WERI-Rb-1 (cell line): ENCODE measurements around the gene UHRF2.

Source experiments
- DNase-seq: peaks from one replicate; pipeline ENCODE4 v3.0.0-alpha.2; 2020
- H3K27ac ChIP-seq: fragments of 250-450 bp; sonication (Bioruptor Pico); 2 replicates; pipeline ENCODE4 v1.5.1; 2020; ENCODE audit warnings: mild to moderate bottlenecking, moderate library complexity
- H3K27me3 ChIP-seq: fragments of 250-450 bp; sonication (Bioruptor Pico); 2 replicates; pipeline ENCODE4 v1.5.1; 2021; ENCODE audit warnings: mild to moderate bottlenecking, low read depth, moderate library complexity; ENCODE audit not compliant: insufficient read depth, severe bottlenecking
- H3K36me3 ChIP-seq: fragments of 250-450 bp; sonication (Bioruptor Pico); 2 replicates; pipeline ENCODE4 v1.5.1; 2020; ENCODE audit warnings: mild to moderate bottlenecking, moderate library complexity
- H3K4me3 ChIP-seq: 2 replicates; pipeline ENCODE4 v1.5.1; 2011; ENCODE audit warnings: low read depth, mild to moderate bottlenecking, control low read depth, low read length
- H3K9me3 ChIP-seq: fragments of 250-450 bp; sonication (Bioruptor Pico); 2 replicates; pipeline ENCODE4 v1.5.1; 2021; ENCODE audit warnings: mild to moderate bottlenecking, moderate library complexity; ENCODE audit not compliant: severe bottlenecking
- CTCF ChIP-seq: IDR thresholded peaks from 2 replicates; pipeline ENCODE4 v1.5.1; 2011; ENCODE audit warnings: low read depth, mild to moderate bottlenecking, control low read depth, inconsistent platforms, low read length

The UHRF2 gene

GRCh38 chr9:6417186-6417585 is 4.2 kb downstream of the UHRF2 start:
- Histone ChIP-seq H3K4me3 (no peak overlapping the region), H3K27ac (no peak overlapping the region)
- TF ChIP-seq CTCF = no peak

GRCh38 chr9:6418764-6419163 is 5.8 kb downstream of the UHRF2 start:
- no peak overlapping the region for H3K27ac ChIP-seq
- H3K36me3 ChIP-seq = peaks cover 42% of the 10 kb centered on the region
- no peaks in the 10 kb centered on the region for H3K27me3 ChIP-seq
- no peak for DNase-seq
- no peak overlapping the region for H3K4me3 ChIP-seq
- no peak for TF ChIP-seq CTCF
- no peaks in the 10 kb centered on the region for H3K9me3 ChIP-seq

More at GRCh38 chr9:6417186-6417585, 4.2 kb downstream of the UHRF2 start:
- peaks cover 42% of the 10 kb centered on the region for H3K36me3 ChIP-seq
- no peak for DNase-seq
- H3K27me3 ChIP-seq = no peaks in the 10 kb centered on the region
- H3K9me3 ChIP-seq = peaks cover 3% of the 10 kb centered on the region

- H3K4me3 ChIP-seq = no peak overlapping the region
- no peak overlapping the region for H3K27ac ChIP-seq
- peaks cover 43% of the 10 kb centered on the region for H3K36me3 ChIP-seq
- no peak for DNase-seq
- H3K27me3 ChIP-seq = no peaks in the 10 kb centered on the region
- no peaks in the 10 kb centered on the region for H3K9me3 ChIP-seq
- no peak for TF ChIP-seq CTCF
These were observed 11.9 kb downstream of the UHRF2 start for GRCh38 chr9:6424940-6425339.

GRCh38 chr9:6426117-6426516 is 13.1 kb downstream of the UHRF2 start:
- no peaks in the 10 kb centered on the region for H3K27me3 ChIP-seq
- TF ChIP-seq CTCF = no peak
- peaks cover 38% of the 10 kb centered on the region for H3K36me3 ChIP-seq
- no peak for DNase-seq
- no peaks in the 10 kb centered on the region for H3K9me3 ChIP-seq
- H3K4me3 ChIP-seq = no peak overlapping the region
- H3K27ac ChIP-seq = no peak overlapping the region

- no peak for TF ChIP-seq CTCF
- H3K4me3 ChIP-seq = no peak overlapping the region
- no peaks in the 10 kb centered on the region for H3K27me3 ChIP-seq
- H3K27ac ChIP-seq = no peak overlapping the region
- H3K9me3 ChIP-seq = no peaks in the 10 kb centered on the region
- no peak for DNase-seq
- peaks cover 38% of the 10 kb centered on the region for H3K36me3 ChIP-seq
These were observed 16.2 kb downstream of the UHRF2 start for GRCh38 chr9:6428940-6429889.
